Bronchial epithelial cell (primary cell): ENCODE data around the gene TK2. TPM values are rescaled to one million over a fixed set of nuclear protein-coding genes. Genes with fewer than 3 reads are reported as not detected.

ENCODE experiments used
- DNase-seq: peaks from one replicate; pipeline ENCODE4 v3.0.0-alpha.2; 2010; ENCODE audit warnings: low read depth
- FAIRE-seq: peaks from 2 replicates; lab custom pipeline; 2011; peaks lifted over from hg19 to GRCh38; lab: Jason Lieb, UNC
- H3K27me3 ChIP-seq: 2 replicates; pipeline ENCODE4 v1.5.1; 2011; ENCODE audit warnings: low read length; ENCODE audit not compliant: control insufficient read depth, insufficient read depth
- H3K36me3 ChIP-seq: 2 replicates; pipeline ENCODE4 v1.5.1; 2011; ENCODE audit warnings: low read length; ENCODE audit not compliant: control insufficient read depth, insufficient read depth
- H3K4me3 ChIP-seq: 2 replicates; pipeline ENCODE4 v1.5.1; 2011; ENCODE audit warnings: mild to moderate bottlenecking, low read depth, low read length, control low read depth
- total RNA-seq: library from RNA; depleted of rRNA; stranded (reverse); fragments of >200 nt; gene quantifications from 2 replicates; pipeline ENCODE4 v1.2.1, GENCODE V29; 2014
- TF ChIP-seq, protein P1 (sequence below): IDR thresholded peaks from 2 replicates; pipeline ENCODE4 v1.5.1; 2011; ENCODE audit warnings: mild to moderate bottlenecking, moderate library complexity, low read length, control low read depth, inconsistent platforms; ENCODE audit not compliant: insufficient read depth, severe bottlenecking

TK2 gene
- total RNA-seq, 1 donor from 2014 or later = 8.7 TPM

DNA sequence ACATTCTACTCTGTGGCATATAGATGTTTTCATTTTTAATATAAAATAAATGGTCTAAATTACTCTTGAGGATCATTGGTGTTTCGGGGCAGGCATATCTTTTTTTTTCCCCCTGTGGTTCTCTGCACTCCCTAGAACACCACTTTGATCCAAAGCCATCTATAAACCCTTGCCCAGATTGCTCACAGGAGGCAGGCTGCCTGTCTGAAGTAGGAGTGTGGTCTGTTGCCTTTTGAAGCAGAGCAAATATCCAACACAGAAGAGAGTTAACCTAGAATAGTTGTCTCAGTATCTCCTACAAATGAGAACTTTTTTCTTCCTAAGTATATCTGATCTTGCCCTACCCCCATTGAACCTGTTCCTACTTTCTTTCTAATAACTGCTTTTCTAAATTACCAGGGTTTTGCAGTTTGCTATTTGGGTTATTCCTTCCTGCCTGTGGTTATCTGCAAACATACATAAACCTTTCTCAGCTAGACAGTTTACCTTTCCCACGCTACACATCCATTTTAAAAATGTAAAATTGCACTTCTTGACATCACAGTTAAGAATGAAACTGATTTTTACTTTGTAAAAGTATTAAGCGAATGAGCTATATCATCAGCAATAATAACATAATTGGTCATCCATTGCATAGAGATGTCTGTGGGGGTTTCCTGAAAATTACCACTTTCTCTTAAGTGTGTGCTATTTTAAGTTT lies 11.6 kb upstream of the TK2 start:
- Histone ChIP-seq H3K27me3 (no peaks in the 10 kb centered on the region), H3K36me3 (no peaks in the 10 kb centered on the region), H3K4me3 (no peak overlapping the region)
- DNase-seq = no peak
- no peak for FAIRE-seq
- TF ChIP-seq, protein P1, sequence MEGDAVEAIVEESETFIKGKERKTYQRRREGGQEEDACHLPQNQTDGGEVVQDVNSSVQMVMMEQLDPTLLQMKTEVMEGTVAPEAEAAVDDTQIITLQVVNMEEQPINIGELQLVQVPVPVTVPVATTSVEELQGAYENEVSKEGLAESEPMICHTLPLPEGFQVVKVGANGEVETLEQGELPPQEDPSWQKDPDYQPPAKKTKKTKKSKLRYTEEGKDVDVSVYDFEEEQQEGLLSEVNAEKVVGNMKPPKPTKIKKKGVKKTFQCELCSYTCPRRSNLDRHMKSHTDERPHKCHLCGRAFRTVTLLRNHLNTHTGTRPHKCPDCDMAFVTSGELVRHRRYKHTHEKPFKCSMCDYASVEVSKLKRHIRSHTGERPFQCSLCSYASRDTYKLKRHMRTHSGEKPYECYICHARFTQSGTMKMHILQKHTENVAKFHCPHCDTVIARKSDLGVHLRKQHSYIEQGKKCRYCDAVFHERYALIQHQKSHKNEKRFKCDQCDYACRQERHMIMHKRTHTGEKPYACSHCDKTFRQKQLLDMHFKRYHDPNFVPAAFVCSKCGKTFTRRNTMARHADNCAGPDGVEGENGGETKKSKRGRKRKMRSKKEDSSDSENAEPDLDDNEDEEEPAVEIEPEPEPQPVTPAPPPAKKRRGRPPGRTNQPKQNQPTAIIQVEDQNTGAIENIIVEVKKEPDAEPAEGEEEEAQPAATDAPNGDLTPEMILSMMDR = no peak

DNA sequence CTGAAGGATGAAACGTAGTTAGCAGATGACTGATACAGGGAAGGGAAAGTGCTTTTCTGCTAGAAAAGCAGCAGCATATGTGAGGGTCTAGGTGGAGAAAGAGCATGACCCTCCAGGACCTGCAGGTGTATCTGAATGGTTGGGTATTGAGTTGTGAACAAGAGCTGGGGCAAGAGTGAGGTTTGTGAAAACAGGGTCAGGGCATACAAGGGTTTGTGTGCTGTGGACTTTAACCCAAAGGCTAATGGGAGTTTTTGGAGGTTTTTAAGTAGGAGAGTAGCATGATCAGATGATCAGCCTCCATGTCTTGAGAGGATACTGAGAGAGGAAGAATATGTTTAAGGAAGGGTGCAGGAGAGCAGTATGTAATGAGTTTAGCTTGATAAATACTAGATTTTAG lies 10.2 kb upstream of the TK2 start:
- DNase-seq = no peak
- no peak overlapping the region for H3K4me3 ChIP-seq
- H3K27me3 ChIP-seq = no peaks in the 10 kb centered on the region
- H3K36me3 ChIP-seq = no peaks in the 10 kb centered on the region
- TF ChIP-seq, protein P1 = no peak
- no peak for FAIRE-seq

DNA sequence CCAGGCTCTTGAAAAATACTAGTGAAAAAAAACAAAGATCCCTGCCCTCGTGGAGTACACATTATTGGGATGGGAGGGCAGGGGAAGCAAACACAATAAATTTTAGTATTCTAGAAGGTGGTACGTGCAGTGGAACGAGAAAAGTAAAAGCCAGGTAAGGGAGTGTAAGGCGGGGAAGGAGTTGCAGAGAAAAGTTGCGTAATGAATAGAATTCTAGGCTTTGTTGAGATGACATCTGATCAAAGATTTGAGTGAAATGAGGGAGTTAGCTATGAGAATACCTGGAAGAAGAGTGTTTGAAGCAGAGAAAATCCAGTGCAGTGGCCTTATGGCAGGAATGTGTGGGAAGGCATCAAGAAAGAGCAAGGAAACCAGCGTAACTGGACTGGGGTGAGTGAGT lies 4.6 kb upstream of the TK2 start:
- DNase-seq (no peak), FAIRE-seq (no peak)
- Histone ChIP-seq H3K27me3 (no peaks in the 10 kb centered on the region), H3K4me3 (no peak overlapping the region), H3K36me3 (no peaks in the 10 kb centered on the region)
- TF ChIP-seq, protein P1 = no peak

DNA sequence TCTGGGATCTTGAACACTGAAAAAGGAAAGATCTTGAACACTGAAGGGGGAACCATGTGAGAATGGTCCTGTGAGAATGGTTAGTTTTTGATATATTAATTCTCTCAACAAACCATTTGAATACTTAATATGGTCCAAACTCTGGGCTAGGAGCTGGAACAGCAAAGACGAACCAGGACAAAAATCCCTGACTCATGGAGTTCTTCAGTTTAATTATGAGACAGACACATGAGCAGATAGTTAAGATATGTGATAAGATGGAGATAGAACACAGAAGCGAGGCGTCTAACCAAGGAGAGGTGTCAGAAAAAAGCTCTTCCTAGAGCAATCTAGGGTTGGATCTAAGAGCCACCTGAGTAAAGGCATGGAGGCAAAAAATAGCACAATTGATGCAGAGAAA lies 4.1 kb upstream of the TK2 start:
- H3K36me3 ChIP-seq = no peaks in the 10 kb centered on the region
- DNase-seq (no peak), FAIRE-seq (no peak)
- no peaks in the 10 kb centered on the region for H3K27me3 ChIP-seq
- TF ChIP-seq, protein P1 = no peak
- H3K4me3 ChIP-seq = no peak overlapping the region

DNA sequence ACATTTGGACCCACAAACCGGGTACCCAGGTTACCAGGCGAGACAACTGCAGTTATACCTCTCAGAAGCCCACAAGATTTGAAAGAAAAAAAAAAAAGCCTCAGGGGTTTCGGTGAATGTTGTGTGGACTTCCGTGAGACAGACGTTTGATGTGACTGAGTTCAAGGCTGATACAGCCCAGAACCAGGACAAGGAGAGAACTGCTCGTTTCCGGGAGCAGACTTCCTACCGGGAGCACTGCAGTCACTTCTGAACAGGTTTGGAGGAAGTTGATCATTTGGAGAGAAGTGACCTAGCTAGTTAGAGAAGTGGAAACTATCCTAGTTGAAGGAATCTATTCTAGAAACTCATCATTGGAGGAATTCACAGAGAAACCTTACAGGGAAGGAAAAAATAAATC lies 3.3 kb upstream of the TK2 start:
- Histone ChIP-seq H3K4me3 (no peak overlapping the region), H3K36me3 (no peaks in the 10 kb centered on the region), H3K27me3 (no peaks in the 10 kb centered on the region)
- TF ChIP-seq, protein P1 = no peak
- no peak for FAIRE-seq
- DNase-seq = no peak
